ENCODE measurements around the gene CDC16.

Gene CDC16

GRCh38 chr13:114313061-114313860, 78.6 kb downstream of the CDC16 start (continued):
- TF ChIP-seq PRDM10 (tag by site-specific recombination; IDR thresholded peaks at IDR 0.05) (peak; percentile 100), ZNF645 (tag by site-specific recombination; IDR thresholded peaks at IDR 0.05) (no peak), ZNF623 (tag by site-specific recombination; IDR thresholded peaks at IDR 0.05) (no peak), SP3 (tag by site-specific recombination; IDR thresholded peaks at IDR 0.05) (peak; percentile 60; the same call in 1 of the 2 replicates), MYNN (tag by site-specific recombination; IDR thresholded peaks at IDR 0.05; ENCODE audit: borderline replicate concordance) (peak; percentile 19; the same call in 1 of the 2 replicates), ZBTB8A (tag by site-specific recombination; IDR thresholded peaks at IDR 0.05) (no peak), ZNF624 (tag by site-specific recombination; IDR thresholded peaks at IDR 0.05) (no peak), ATF2 (tag by site-specific recombination; IDR thresholded peaks at IDR 0.05; ENCODE audit: low read depth) (no peak), ZNF423 (tag by site-specific recombination; IDR thresholded peaks at IDR 0.05) (no peak), CTCF (tag by site-specific recombination; IDR thresholded peaks at IDR 0.05) (no peak), ZNF664 (tag by site-specific recombination; IDR thresholded peaks at IDR 0.05) (no peak), ZNF302 (tag by site-specific recombination; IDR thresholded peaks at IDR 0.05; ENCODE audit: low read depth) (no peak), SCRT1 (tag by site-specific recombination; IDR thresholded peaks at IDR 0.05; ENCODE audit: borderline replicate concordance) (peak; percentile 73), ZSCAN4 (tag by site-specific recombination; IDR thresholded peaks at IDR 0.05) (no peak), ZNF513 (tag by site-specific recombination; IDR thresholded peaks at IDR 0.05) (no peak), ZIC2 (tag by site-specific recombination; IDR thresholded peaks at IDR 0.05) (no peak), ZNF354C (tag by site-specific recombination; IDR thresholded peaks at IDR 0.05; ENCODE audit: borderline replicate concordance, low read depth) (no peak), ZNF26 (tag by site-specific recombination; IDR thresholded peaks at IDR 0.05) (no peak), MZF1 (tag by site-specific recombination; IDR thresholded peaks at IDR 0.05; ENCODE audit: borderline replicate concordance) (no peak), ZNF248 (tag by site-specific recombination; IDR thresholded peaks at IDR 0.05) (no peak), ZNF114 (tag by site-specific recombination; IDR thresholded peaks at IDR 0.05) (no peak), ZNF658 (tag by site-specific recombination; IDR thresholded peaks at IDR 0.05) (no peak), KLF16 (tag by site-specific recombination; IDR thresholded peaks at IDR 0.05) (no peak), SCRT2 (tag by site-specific recombination; IDR thresholded peaks at IDR 0.05) (peak; percentile 96), ZNF138 (tag by site-specific recombination; IDR thresholded peaks at IDR 0.05; ENCODE audit: borderline replicate concordance) (no peak)
